ENCODE measurements around the gene C19orf53.
A peak's percentile ranks its signal among the peaks of the same experiment; 100 is the strongest.

C19orf53 gene

GRCh38 chr19:13796301-13797057, 22.2 kb downstream of the C19orf53 start:
- DNase-seq = peak; percentile 89

GRCh38 chr19:13797058-13797440, 22.8 kb downstream of the C19orf53 start:
- DNase-seq = no peak

GRCh38 chr19:13797870-13798269, 23.6 kb downstream of the C19orf53 start:
- no peak for DNase-seq

- no peak for DNase-seq
Measured at GRCh38 chr19:13799669-13800068, 25.4 kb downstream of the C19orf53 start.

- no peak for DNase-seq
Measured at GRCh38 chr19:13803038-13803437, 28.8 kb downstream of the C19orf53 start.

GRCh38 chr19:13804830-13805683, 30.8 kb downstream of the C19orf53 start:
- no peak for DNase-seq

GRCh38 chr19:13806728-13807127, 32.5 kb downstream of the C19orf53 start:
- DNase-seq = no peak

- DNase-seq = no peak
Measured at GRCh38 chr19:13807421-13808021, 33.3 kb downstream of the C19orf53 start.

GRCh38 chr19:13808856-13809255, 34.6 kb downstream of the C19orf53 start:
- no peak for DNase-seq

- no peak for DNase-seq
Measured at GRCh38 chr19:13812544-13812943, 38.3 kb downstream of the C19orf53 start.

GRCh38 chr19:13813147-13813546, 38.9 kb downstream of the C19orf53 start:
- no peak for DNase-seq

- no peak for DNase-seq
Measured at GRCh38 chr19:13814550-13814949, 40.3 kb downstream of the C19orf53 start.

- no peak for DNase-seq
Measured at GRCh38 chr19:13817018-13817614, 42.9 kb downstream of the C19orf53 start.

GRCh38 chr19:13817615-13818371, 43.5 kb downstream of the C19orf53 start:
- no peak for DNase-seq

- no peak for DNase-seq
Measured at GRCh38 chr19:13819238-13819637, 45.0 kb downstream of the C19orf53 start.

- DNase-seq = no peak
Measured at GRCh38 chr19:13821292-13821691, 47.0 kb downstream of the C19orf53 start.

- no peak for DNase-seq
Measured at GRCh38 chr19:13823256-13823655, 49.0 kb downstream of the C19orf53 start.

GRCh38 chr19:13823901-13824300, 49.6 kb downstream of the C19orf53 start:
- no peak for DNase-seq

GRCh38 chr19:13824703-13825102, 50.4 kb downstream of the C19orf53 start:
- no peak for DNase-seq

- DNase-seq = no peak
Measured at GRCh38 chr19:13825489-13826441, 51.5 kb downstream of the C19orf53 start.

- DNase-seq = no peak
Measured at GRCh38 chr19:13826652-13827235, 52.5 kb downstream of the C19orf53 start.

Measured in amniotic stem cell (primary cell).